WTC11 (cell line): ENCODE data around the gene WTAP. TPM values are rescaled to one million over a fixed set of nuclear protein-coding genes. Genes with fewer than 3 reads are reported as not detected.

Experiments
- AFF4 ChIP-seq: sonication (generic); formaldehyde crosslinking; IDR thresholded peaks from 2 replicates; pipeline ENCODE4 v1.8.1; 2023; ENCODE audit warnings: mild to moderate bottlenecking, missing genetic modification reagents, borderline replicate concordance
- ARID4B ChIP-seq: sonication (generic); formaldehyde crosslinking; IDR thresholded peaks from 2 replicates; pipeline ENCODE4 v1.8.0; 2023; ENCODE audit warnings: missing genetic modification reagents, mild to moderate bottlenecking, borderline replicate concordance
- ATF3 ChIP-seq: sonication (generic); formaldehyde crosslinking; conservative IDR thresholded peaks from 2 replicates; pipeline ENCODE4 v1.8.1; 2022; ENCODE audit warnings: mild to moderate bottlenecking, missing genetic modification reagents
- E2F5 ChIP-seq: sonication (generic); formaldehyde crosslinking; IDR thresholded peaks from 2 replicates; pipeline ENCODE4 v1.8.1; 2022; ENCODE audit warnings: mild to moderate bottlenecking, moderate library complexity, missing genetic modification reagents
- ETV6 ChIP-seq: sonication (generic); formaldehyde crosslinking; IDR thresholded peaks from 2 replicates; pipeline ENCODE4 v1.8.1; 2022; ENCODE audit warnings: mild to moderate bottlenecking, missing genetic modification reagents
- GTF2I ChIP-seq: fragments of 250-450 bp; sonication (Bioruptor Pico); conservative IDR thresholded peaks from 2 replicates; pipeline ENCODE4 v1.4.0; 2021; ENCODE audit warnings: mild to moderate bottlenecking
- HMGA2 ChIP-seq: fragments of 250-450 bp; sonication (Bioruptor Pico); IDR thresholded peaks from 2 replicates; pipeline ENCODE4 v1.4.0; 2021; ENCODE audit warnings: mild to moderate bottlenecking, moderate library complexity
- IRF1 ChIP-seq: sonication (generic); formaldehyde crosslinking; IDR thresholded peaks from 2 replicates; pipeline ENCODE4 v1.8.0; 2023; ENCODE audit warnings: missing genetic modification reagents
- JUN ChIP-seq: sonication (generic); formaldehyde crosslinking; IDR thresholded peaks from 2 replicates; pipeline ENCODE4 v1.8.0; 2023; ENCODE audit warnings: mild to moderate bottlenecking, missing genetic modification reagents
- MLX ChIP-seq: sonication (generic); formaldehyde crosslinking; IDR thresholded peaks from 2 replicates; pipeline ENCODE4 v1.8.1; 2023; ENCODE audit warnings: mild to moderate bottlenecking, missing genetic modification reagents, moderate library complexity
- NFE2L1 ChIP-seq: sonication (generic); formaldehyde crosslinking; IDR thresholded peaks from 2 replicates; pipeline ENCODE4 v1.8.1; 2023; ENCODE audit warnings: missing genetic modification reagents
- OVOL2 ChIP-seq: fragments of 250-450 bp; sonication (Bioruptor Pico); IDR thresholded peaks from 2 replicates; pipeline ENCODE4 v1.9.0; 2021; ENCODE audit warnings: mild to moderate bottlenecking, borderline replicate concordance
- PRRX2 ChIP-seq: fragments of 250-450 bp; sonication (Bioruptor Pico); IDR thresholded peaks from 2 replicates; pipeline ENCODE4 v1.8.0; 2021; ENCODE audit warnings: mild to moderate bottlenecking
- SMAD3 ChIP-seq: sonication (generic); formaldehyde crosslinking; IDR thresholded peaks from 2 replicates; pipeline ENCODE4 v1.8.0; 2022; ENCODE audit warnings: missing genetic modification reagents, mild to moderate bottlenecking, borderline replicate concordance
- SMAD4 ChIP-seq: sonication (generic); formaldehyde crosslinking; IDR thresholded peaks from 2 replicates; pipeline ENCODE4 v1.8.0; 2022; ENCODE audit warnings: mild to moderate bottlenecking, missing genetic modification reagents
- SOX15 ChIP-seq: fragments of 250-450 bp; sonication (Bioruptor Pico); IDR thresholded peaks from 2 replicates; pipeline ENCODE4 v1.9.0; 2021; ENCODE audit warnings: mild to moderate bottlenecking
- SP1 ChIP-seq: sonication (generic); formaldehyde crosslinking; conservative IDR thresholded peaks from 2 replicates; pipeline ENCODE4 v1.8.1; 2022; ENCODE audit warnings: missing genetic modification reagents
- ZNF232 ChIP-seq: sonication (generic); formaldehyde crosslinking; IDR thresholded peaks from 2 replicates; pipeline ENCODE4 v1.8.0; 2022; ENCODE audit warnings: mild to moderate bottlenecking, missing genetic modification reagents
- ZNF281 ChIP-seq: sonication (generic); formaldehyde crosslinking; IDR thresholded peaks from 2 replicates; pipeline ENCODE4 v1.8.0; 2023; ENCODE audit warnings: mild to moderate bottlenecking, missing genetic modification reagents
- ZNF317 ChIP-seq: sonication (generic); formaldehyde crosslinking; IDR thresholded peaks from 2 replicates; pipeline ENCODE4 v1.8.1; 2023; ENCODE audit warnings: low read depth, mild to moderate bottlenecking, moderate library complexity, missing genetic modification reagents, borderline replicate concordance
- ZNF416 ChIP-seq: fragments of 250-450 bp; sonication (Bioruptor Pico); IDR thresholded peaks from 2 replicates; pipeline ENCODE4 v1.9.0; 2021; ENCODE audit warnings: mild to moderate bottlenecking, inconsistent platforms
- ZNF425 ChIP-seq: fragments of 250-450 bp; sonication (Bioruptor Pico); conservative IDR thresholded peaks from 2 replicates; pipeline ENCODE4 v1.9.0; 2021; ENCODE audit warnings: mild to moderate bottlenecking
- total RNA-seq: library from RNA; stranded (reverse); gene quantifications from 3 replicates; pipeline ENCODE4 v1.2.3, GENCODE V29; 2021

Gene WTAP
- total RNA-seq, 1 experiment from 2014 or later: 88.8 TPM

GRCh38 chr6:159726918-159727716, at the start of gene WTAP (continued):
- TF ChIP-seq ARID4B (CRISPR knock-in tag): peak; percentile 97
- TF ChIP-seq MLX (CRISPR knock-in tag): 0 out of 2 replicates have a peak, but pooled peaks have one; percentile 20
- TF ChIP-seq E2F5 (CRISPR knock-in tag): peak; percentile 83
- TF ChIP-seq SOX15 (CRISPR knock-in tag): no peak
- peak; percentile 76 for TF ChIP-seq PRRX2 (CRISPR knock-in tag)
- no peak for TF ChIP-seq ZNF425 (CRISPR knock-in tag)
- no peak for TF ChIP-seq OVOL2 (CRISPR knock-in tag)
- TF ChIP-seq HMGA2 (CRISPR knock-in tag): no peak
- TF ChIP-seq ZNF416 (CRISPR knock-in tag): peak; percentile 86; the same call in 1 of the 2 replicates
- peak; percentile 6; the same call in 1 of the 2 replicates for TF ChIP-seq SMAD4 (CRISPR knock-in tag)
- TF ChIP-seq IRF1 (CRISPR knock-in tag): peak; percentile 84; the same call in 1 of the 2 replicates
- no peak for TF ChIP-seq ATF3 (CRISPR knock-in tag)
- TF ChIP-seq JUN (CRISPR knock-in tag): peak; percentile 57; the same call in 1 of the 2 replicates
- TF ChIP-seq SP1 (CRISPR knock-in tag): peak; percentile 94
- TF ChIP-seq NFE2L1 (CRISPR knock-in tag): peak; percentile 53; the same call in 1 of the 2 replicates
- peak; percentile 90; the same call in 1 of the 2 replicates for TF ChIP-seq SMAD3
- TF ChIP-seq ETV6 (CRISPR knock-in tag): peak; percentile 90
- TF ChIP-seq ZNF317 (CRISPR knock-in tag): 0 out of 2 replicates have a peak, but pooled peaks have one; percentile 49
- TF ChIP-seq AFF4: peak; percentile 96
- TF ChIP-seq ZNF281 (CRISPR knock-in tag): peak; percentile 78
- no peak for TF ChIP-seq GTF2I (CRISPR knock-in tag)
- TF ChIP-seq ZNF232: peak; percentile 90; the same call in 1 of the 2 replicates
